HepG2 (cell line): ENCODE measurements around the gene ROM1. TPM values are rescaled to one million over a fixed set of nuclear protein-coding genes. Genes with fewer than 3 reads are reported as not detected.

Experiments used
- ARNT ChIP-seq: fragments of 450-650 bp; IDR thresholded peaks from 2 replicates; pipeline ENCODE4 v1.6.1; 2017
- EEA1 ChIP-seq: sonication (generic); formaldehyde crosslinking; IDR thresholded peaks from 2 replicates; pipeline ENCODE4 v1.5.1; 2020; ENCODE audit warnings: mild to moderate bottlenecking, missing genetic modification reagents, borderline replicate concordance
- JDP2 ChIP-seq: sonication (generic); formaldehyde crosslinking; IDR thresholded peaks from 2 replicates; pipeline ENCODE4 v1.8.1; 2022; ENCODE audit warnings: missing genetic modification reagents, borderline replicate concordance
- MZF1 ChIP-seq: sonication (generic); formaldehyde crosslinking; IDR thresholded peaks from 2 replicates; pipeline ENCODE4 v1.8.1; 2023; ENCODE audit warnings: mild to moderate bottlenecking, missing genetic modification reagents, borderline replicate concordance
- NR2F6 ChIP-seq, 2 experiments: IDR thresholded peaks; 2 replicates each; pipeline ENCODE4 v1.6.1; 2016; ENCODE audit warnings: antibody characterized with exemption in 1 of 2, mild to moderate bottlenecking in 1 of 2
- PAX8 ChIP-seq: sonication (generic); formaldehyde crosslinking; IDR thresholded peaks from 2 replicates; pipeline ENCODE4 v1.8.0; 2022; ENCODE audit warnings: mild to moderate bottlenecking, missing genetic modification reagents, borderline replicate concordance
- SIN3B ChIP-seq: fragments of 150-350 bp; IDR thresholded peaks from 2 replicates; pipeline ENCODE4 v1.6.1; 2014; ENCODE audit warnings: low read length
- SMARCE1 ChIP-seq: fragments of 450-650 bp; IDR thresholded peaks from 2 replicates; pipeline ENCODE4 v1.6.1; 2017; ENCODE audit warnings: borderline replicate concordance
- SMYD3 ChIP-seq: sonication (generic); formaldehyde crosslinking; IDR thresholded peaks from 2 replicates; pipeline ENCODE4 v1.8.1; 2023; ENCODE audit warnings: mild to moderate bottlenecking, missing genetic modification reagents
- ZBTB46 ChIP-seq: sonication (generic); formaldehyde crosslinking; IDR thresholded peaks from 2 replicates; pipeline ENCODE4 v1.4.0; 2020; ENCODE audit warnings: mild to moderate bottlenecking, missing genetic modification reagents, borderline replicate concordance
- ZNF253 ChIP-seq: sonication (generic); formaldehyde crosslinking; IDR thresholded peaks from 2 replicates; pipeline ENCODE4 v1.8.0; 2022; ENCODE audit warnings: mild to moderate bottlenecking, missing genetic modification reagents, borderline replicate concordance
- ZNF292 ChIP-seq: sonication (generic); formaldehyde crosslinking; IDR thresholded peaks from 2 replicates; pipeline ENCODE4 v1.8.1; 2022; ENCODE audit warnings: mild to moderate bottlenecking, low read depth, missing genetic modification reagents, borderline replicate concordance
- ZNF761 ChIP-seq: sonication (generic); formaldehyde crosslinking; conservative IDR thresholded peaks from 2 replicates; pipeline ENCODE4 v1.4.0; 2020; ENCODE audit warnings: mild to moderate bottlenecking, missing genetic modification reagents
- polyA plus RNA-seq, 8 experiments: library from polyadenylated mRNA; depleted of rRNA in 3 of 8; stranded (reverse) in 7 of 8; unstranded in 1 of 8; fragments of >200 nt; fragmentation: Illumina TruSeq in 4 of 8; extraction: Trizol in 4 of 8; gene quantifications; 2 replicates each; pipeline versions ENCODE4 v1.2.1 to v1.2.3, GENCODE V29; 2011 to 2016; ENCODE audit warnings: low read depth in 4 of 8, missing spikeins in 1 of 8, mixed read lengths in 1 of 8; ENCODE audit not compliant: insufficient read depth in 1 of 8
- total RNA-seq, 5 experiments: library from RNA; depleted of rRNA; stranded (reverse); fragments of >200 nt; fragmentation: Illumina TruSeq; extraction: Trizol; gene quantifications; 2 replicates each; pipeline ENCODE4 v1.2.3, GENCODE V29; 2016; ENCODE audit warnings: low read depth in 1 of 5

Gene ROM1
- total and polyA plus RNA-seq, 2 of the 13 experiments (the other 11 are each of a cell fraction or from before 2014, with no cell fraction given), result 1.2 to 2.4 TPM

GRCh38 chr11:62592146-62592815 lies 20.8 kb upstream of the ROM1 start (continued):
- TF ChIP-seq PAX8 (CRISPR knock-in tag) (no peak), ZNF761 (CRISPR knock-in tag) (no peak), MZF1 (CRISPR knock-in tag) (0 out of 2 replicates have a peak, but pooled peaks have one; percentile 89), ZBTB46 (CRISPR knock-in tag) (no peak), SMARCE1 (no peak), NR2F6 (IDR thresholded peaks at IDR 0.05) (no peak), NR2F6 (CRISPR knock-in tag; IDR thresholded peaks at IDR 0.05) (no peak), ARNT (no peak), EEA1 (CRISPR knock-in tag) (0 out of 2 replicates have a peak, but pooled peaks have one; percentile 15), ZNF253 (CRISPR knock-in tag) (0 out of 2 replicates have a peak, but pooled peaks have one; percentile 30), JDP2 (CRISPR knock-in tag) (no peak), SIN3B (no peak), ZNF292 (CRISPR knock-in tag) (no peak), SMYD3 (CRISPR knock-in tag) (no peak)
